Liver (tissue), 3 donors: ENCODE results near the gene BDH2.

Experiments used
- EGR1 ChIP-seq, 2 donors: IDR thresholded peaks; 2 replicates each; pipeline ENCODE4 v1.6.1; 2016 to 2018; ENCODE audit warnings: antibody characterized with exemption in 2 of 2, low read depth in 2 of 2
- GABPA ChIP-seq, 2 donors: IDR thresholded peaks in 1 of 2; conservative IDR thresholded peaks in 1 of 2; 2 replicates each; pipeline ENCODE4 v1.6.1; 2016; ENCODE audit warnings: antibody characterized with exemption in 2 of 2, mild to moderate bottlenecking in 1 of 2, moderate library complexity in 1 of 2
- HNF4G ChIP-seq: IDR thresholded peaks from 2 replicates; pipeline ENCODE4 v1.6.1; 2016; ENCODE audit warnings: antibody characterized with exemption
- JUND ChIP-seq, 2 donors: IDR thresholded peaks; 2 replicates each; pipeline ENCODE4 v1.6.1; 2016; ENCODE audit warnings: antibody characterized with exemption in 2 of 2
- TAF1 ChIP-seq: conservative IDR thresholded peaks from 2 replicates; pipeline ENCODE4 v1.6.1; 2016; ENCODE audit warnings: antibody characterized with exemption, mild to moderate bottlenecking
- YY1 ChIP-seq: IDR thresholded peaks from 2 replicates; pipeline ENCODE4 v1.6.1; 2016; ENCODE audit warnings: antibody characterized with exemption, mild to moderate bottlenecking
- TF ChIP-seq, protein P1 (sequence below): fragments of 150-350 bp; IDR thresholded peaks from 2 replicates; pipeline ENCODE4 v1.5.1; 2017; ENCODE audit warnings: improper control_type of control experiment, low read depth, low read length; ENCODE audit not compliant: missing input control
- TF ChIP-seq, protein P2 (sequence below): IDR thresholded peaks from 2 replicates; pipeline ENCODE4 v1.6.1; 2016; ENCODE audit warnings: antibody characterized with exemption, mild to moderate bottlenecking
- TF ChIP-seq, protein P3 (sequence below): IDR thresholded peaks from 2 replicates; pipeline ENCODE4 v1.6.1; 2016; ENCODE audit warnings: antibody characterized with exemption
- TF ChIP-seq, protein P4 (sequence below): IDR thresholded peaks from 2 replicates; pipeline ENCODE4 v1.6.1; 2016; ENCODE audit warnings: antibody characterized with exemption
- donor health status: healthy.
- donor health status: healthy.

DNA sequence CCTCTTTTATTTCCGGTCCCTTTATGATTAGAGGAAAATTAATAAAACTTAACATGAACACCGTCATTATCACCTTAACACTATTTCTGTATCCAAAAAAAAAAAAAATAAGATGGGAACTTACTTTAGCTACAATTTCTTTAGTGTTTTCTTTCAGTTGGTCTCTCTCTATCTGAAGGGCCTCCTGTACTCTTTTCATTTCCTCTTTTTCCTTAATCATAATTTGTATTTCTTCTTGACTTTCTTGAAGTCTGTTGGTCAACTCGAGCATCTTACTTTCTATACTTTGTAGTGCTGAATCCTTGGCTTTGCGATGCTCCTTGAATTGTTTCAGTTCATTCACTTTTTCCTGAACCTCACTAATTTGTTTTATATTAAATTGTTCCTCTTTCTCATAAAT, 45.3 kb upstream of the BDH2 start:
- TF ChIP-seq, protein P1, sequence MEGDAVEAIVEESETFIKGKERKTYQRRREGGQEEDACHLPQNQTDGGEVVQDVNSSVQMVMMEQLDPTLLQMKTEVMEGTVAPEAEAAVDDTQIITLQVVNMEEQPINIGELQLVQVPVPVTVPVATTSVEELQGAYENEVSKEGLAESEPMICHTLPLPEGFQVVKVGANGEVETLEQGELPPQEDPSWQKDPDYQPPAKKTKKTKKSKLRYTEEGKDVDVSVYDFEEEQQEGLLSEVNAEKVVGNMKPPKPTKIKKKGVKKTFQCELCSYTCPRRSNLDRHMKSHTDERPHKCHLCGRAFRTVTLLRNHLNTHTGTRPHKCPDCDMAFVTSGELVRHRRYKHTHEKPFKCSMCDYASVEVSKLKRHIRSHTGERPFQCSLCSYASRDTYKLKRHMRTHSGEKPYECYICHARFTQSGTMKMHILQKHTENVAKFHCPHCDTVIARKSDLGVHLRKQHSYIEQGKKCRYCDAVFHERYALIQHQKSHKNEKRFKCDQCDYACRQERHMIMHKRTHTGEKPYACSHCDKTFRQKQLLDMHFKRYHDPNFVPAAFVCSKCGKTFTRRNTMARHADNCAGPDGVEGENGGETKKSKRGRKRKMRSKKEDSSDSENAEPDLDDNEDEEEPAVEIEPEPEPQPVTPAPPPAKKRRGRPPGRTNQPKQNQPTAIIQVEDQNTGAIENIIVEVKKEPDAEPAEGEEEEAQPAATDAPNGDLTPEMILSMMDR = no peak
- TF ChIP-seq GABPA (IDR thresholded peaks at IDR 0.05 in 1 of 2, conservative IDR thresholded peaks at IDR 0.05 in 1 of 2) (no peak), EGR1 (IDR thresholded peaks at IDR 0.05; ENCODE audit: low read depth in 2 of 2) (no peak), HNF4G (no peak), JUND (IDR thresholded peaks at IDR 0.05) (no peak), YY1 (no peak), TAF1 (no peak)
- TF ChIP-seq, protein P2, sequence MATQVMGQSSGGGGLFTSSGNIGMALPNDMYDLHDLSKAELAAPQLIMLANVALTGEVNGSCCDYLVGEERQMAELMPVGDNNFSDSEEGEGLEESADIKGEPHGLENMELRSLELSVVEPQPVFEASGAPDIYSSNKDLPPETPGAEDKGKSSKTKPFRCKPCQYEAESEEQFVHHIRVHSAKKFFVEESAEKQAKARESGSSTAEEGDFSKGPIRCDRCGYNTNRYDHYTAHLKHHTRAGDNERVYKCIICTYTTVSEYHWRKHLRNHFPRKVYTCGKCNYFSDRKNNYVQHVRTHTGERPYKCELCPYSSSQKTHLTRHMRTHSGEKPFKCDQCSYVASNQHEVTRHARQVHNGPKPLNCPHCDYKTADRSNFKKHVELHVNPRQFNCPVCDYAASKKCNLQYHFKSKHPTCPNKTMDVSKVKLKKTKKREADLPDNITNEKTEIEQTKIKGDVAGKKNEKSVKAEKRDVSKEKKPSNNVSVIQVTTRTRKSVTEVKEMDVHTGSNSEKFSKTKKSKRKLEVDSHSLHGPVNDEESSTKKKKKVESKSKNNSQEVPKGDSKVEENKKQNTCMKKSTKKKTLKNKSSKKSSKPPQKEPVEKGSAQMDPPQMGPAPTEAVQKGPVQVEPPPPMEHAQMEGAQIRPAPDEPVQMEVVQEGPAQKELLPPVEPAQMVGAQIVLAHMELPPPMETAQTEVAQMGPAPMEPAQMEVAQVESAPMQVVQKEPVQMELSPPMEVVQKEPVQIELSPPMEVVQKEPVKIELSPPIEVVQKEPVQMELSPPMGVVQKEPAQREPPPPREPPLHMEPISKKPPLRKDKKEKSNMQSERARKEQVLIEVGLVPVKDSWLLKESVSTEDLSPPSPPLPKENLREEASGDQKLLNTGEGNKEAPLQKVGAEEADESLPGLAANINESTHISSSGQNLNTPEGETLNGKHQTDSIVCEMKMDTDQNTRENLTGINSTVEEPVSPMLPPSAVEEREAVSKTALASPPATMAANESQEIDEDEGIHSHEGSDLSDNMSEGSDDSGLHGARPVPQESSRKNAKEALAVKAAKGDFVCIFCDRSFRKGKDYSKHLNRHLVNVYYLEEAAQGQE = no peak
- TF ChIP-seq, protein P3, sequence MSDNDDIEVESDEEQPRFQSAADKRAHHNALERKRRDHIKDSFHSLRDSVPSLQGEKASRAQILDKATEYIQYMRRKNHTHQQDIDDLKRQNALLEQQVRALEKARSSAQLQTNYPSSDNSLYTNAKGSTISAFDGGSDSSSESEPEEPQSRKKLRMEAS = no peak
- TF ChIP-seq, protein P4, sequence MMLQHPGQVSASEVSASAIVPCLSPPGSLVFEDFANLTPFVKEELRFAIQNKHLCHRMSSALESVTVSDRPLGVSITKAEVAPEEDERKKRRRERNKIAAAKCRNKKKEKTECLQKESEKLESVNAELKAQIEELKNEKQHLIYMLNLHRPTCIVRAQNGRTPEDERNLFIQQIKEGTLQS = no peak
